Stomach (tissue), 4 donors: Measurements from ENCODE around the gene CD109.

Source experiments
- POLR2A ChIP-seq, 4 donors: fragments of 450-650 bp; IDR thresholded peaks; one replicate each; pipeline ENCODE4 v1.6.1; 2016; ENCODE audit warnings: antibody characterized with exemption in 4 of 4, control low read depth in 2 of 4, mild to moderate bottlenecking in 1 of 4, moderate library complexity in 1 of 4
- TF ChIP-seq, protein P1 (sequence below), 7 experiments: fragments of 450-650 bp in 4 of 7; fragments of 200-600 bp in 3 of 7; sonication (generic) in 3 of 7; IDR thresholded peaks; one replicate each; pipeline ENCODE4 v1.5.1; 2016 to 2019; ENCODE audit warnings: antibody characterized with exemption in 7 of 7, control low read depth in 2 of 7, mild to moderate bottlenecking in 1 of 7

GRCh38 chr6:73712535-73713173, 16.7 kb downstream of the CD109 start:
- TF ChIP-seq, protein P1, sequence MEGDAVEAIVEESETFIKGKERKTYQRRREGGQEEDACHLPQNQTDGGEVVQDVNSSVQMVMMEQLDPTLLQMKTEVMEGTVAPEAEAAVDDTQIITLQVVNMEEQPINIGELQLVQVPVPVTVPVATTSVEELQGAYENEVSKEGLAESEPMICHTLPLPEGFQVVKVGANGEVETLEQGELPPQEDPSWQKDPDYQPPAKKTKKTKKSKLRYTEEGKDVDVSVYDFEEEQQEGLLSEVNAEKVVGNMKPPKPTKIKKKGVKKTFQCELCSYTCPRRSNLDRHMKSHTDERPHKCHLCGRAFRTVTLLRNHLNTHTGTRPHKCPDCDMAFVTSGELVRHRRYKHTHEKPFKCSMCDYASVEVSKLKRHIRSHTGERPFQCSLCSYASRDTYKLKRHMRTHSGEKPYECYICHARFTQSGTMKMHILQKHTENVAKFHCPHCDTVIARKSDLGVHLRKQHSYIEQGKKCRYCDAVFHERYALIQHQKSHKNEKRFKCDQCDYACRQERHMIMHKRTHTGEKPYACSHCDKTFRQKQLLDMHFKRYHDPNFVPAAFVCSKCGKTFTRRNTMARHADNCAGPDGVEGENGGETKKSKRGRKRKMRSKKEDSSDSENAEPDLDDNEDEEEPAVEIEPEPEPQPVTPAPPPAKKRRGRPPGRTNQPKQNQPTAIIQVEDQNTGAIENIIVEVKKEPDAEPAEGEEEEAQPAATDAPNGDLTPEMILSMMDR (IDR thresholded peaks at IDR 0.05) = no peak
- no peak for TF ChIP-seq POLR2A (IDR thresholded peaks at IDR 0.05)
